Lower leg skin (tissue), 4 donors: ENCODE results near the gene TMEM132A. TPM values are rescaled to one million over a fixed set of nuclear protein-coding genes. Genes with fewer than 3 reads are reported as not detected.

Experiments used
- DNase-seq, 2 donors: peaks; one replicate each; pipeline ENCODE4 v3.0.0-alpha.2; 2019; ENCODE audit warnings: low spot score in 2 of 2
- H3K4me3 ChIP-seq: fragments of 200-600 bp; sonication (generic); 2 replicates; pipeline ENCODE4 v1.5.1; 2017; ENCODE audit warnings: mild to moderate bottlenecking, low read depth; ENCODE audit not compliant: poor library complexity, severe bottlenecking
- POLR2A ChIP-seq, 2 donors: fragments of 450-650 bp; IDR thresholded peaks; one replicate each; pipeline ENCODE4 v1.6.1; 2016 to 2017; ENCODE audit warnings: antibody characterized with exemption in 2 of 2, mild to moderate bottlenecking in 1 of 2, moderate library complexity in 1 of 2
- WGBS, 2 donors: methylation state at CpG; one replicate each; pipeline ENCODE4 v1.1.5; 2018; 5-methylcytosine and 5-hydroxymethylcytosine counted together
- intact Hi-C: fragments of 100-400 bp; cut with DNase I; formaldehyde crosslinking; loops from one replicate; pipeline ENCODE4 v1.15.0; 2023; ENCODE audit warnings: low total_unique reads
- total RNA-seq, 4 donors: library from RNA; depleted of rRNA; stranded (reverse); fragments of >200 nt; gene quantifications; one replicate each; pipeline ENCODE4 v1.1.0, GENCODE V29; 2016
- TF ChIP-seq, protein P1 (sequence below), 3 donors: fragments of 450-650 bp; IDR thresholded peaks; one replicate each; pipeline ENCODE4 v1.5.1; 2016; ENCODE audit warnings: antibody characterized with exemption in 3 of 3, mild to moderate bottlenecking in 3 of 3, moderate library complexity in 2 of 3

The TMEM132A gene
- total RNA-seq, 4 donors from 2014 or later = 2.9 to 13.7 (median 5.3) TPM

DNA sequence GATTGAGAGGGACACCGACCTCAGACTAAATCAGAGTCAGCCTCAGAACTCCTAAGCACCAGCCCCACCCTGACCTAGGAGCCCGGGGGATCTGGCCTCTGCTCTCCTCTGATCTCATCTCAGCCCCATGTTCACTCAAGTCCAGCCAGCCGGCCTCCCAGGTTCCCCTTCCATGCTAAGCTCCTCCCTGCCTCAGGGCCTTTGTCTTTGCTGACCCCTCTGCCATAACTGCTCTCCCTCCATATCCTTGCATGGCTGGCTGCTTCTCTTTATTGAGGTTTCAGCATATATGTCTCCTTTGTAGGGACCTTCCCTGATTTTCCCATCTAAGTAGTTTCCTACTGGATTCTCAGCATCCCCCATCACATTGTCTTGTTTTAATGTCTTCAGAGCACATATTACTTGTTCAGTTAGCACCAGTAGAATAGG lies 28.5 kb downstream of the TMEM132A start:
- 31 to 35% methylated on average over 3 of the region's 3 CpGs for WGBS, 2 donors
- no peak overlapping the region for H3K4me3 ChIP-seq
- intact Hi-C loops = no loop called here
- TF ChIP-seq, protein P1, sequence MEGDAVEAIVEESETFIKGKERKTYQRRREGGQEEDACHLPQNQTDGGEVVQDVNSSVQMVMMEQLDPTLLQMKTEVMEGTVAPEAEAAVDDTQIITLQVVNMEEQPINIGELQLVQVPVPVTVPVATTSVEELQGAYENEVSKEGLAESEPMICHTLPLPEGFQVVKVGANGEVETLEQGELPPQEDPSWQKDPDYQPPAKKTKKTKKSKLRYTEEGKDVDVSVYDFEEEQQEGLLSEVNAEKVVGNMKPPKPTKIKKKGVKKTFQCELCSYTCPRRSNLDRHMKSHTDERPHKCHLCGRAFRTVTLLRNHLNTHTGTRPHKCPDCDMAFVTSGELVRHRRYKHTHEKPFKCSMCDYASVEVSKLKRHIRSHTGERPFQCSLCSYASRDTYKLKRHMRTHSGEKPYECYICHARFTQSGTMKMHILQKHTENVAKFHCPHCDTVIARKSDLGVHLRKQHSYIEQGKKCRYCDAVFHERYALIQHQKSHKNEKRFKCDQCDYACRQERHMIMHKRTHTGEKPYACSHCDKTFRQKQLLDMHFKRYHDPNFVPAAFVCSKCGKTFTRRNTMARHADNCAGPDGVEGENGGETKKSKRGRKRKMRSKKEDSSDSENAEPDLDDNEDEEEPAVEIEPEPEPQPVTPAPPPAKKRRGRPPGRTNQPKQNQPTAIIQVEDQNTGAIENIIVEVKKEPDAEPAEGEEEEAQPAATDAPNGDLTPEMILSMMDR (IDR thresholded peaks at IDR 0.05) = no peak
- no peak for TF ChIP-seq POLR2A (IDR thresholded peaks at IDR 0.05)
- no peak for DNase-seq

DNA sequence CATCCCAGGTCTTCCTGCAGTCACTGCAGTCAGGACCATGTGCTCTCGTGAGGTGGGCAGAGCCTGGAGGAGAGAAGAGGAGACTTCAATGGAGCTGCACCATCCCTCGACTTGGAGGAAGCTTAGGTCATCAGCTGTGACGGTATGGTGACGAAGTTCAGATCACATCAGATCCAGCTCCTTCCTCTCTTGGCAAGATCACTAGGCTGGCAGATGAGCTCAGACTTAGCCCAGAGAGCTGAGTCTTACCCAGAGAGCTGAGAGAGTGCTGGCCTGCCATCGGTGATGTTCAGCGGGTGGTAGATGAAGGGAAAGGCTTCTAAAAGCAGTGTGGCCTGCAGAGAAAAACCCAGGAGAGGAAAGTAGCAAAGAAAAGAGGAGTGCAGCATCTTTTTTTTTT lies 29.5 kb downstream of the TMEM132A start:
- DNase-seq = no peak
- TF ChIP-seq POLR2A (IDR thresholded peaks at IDR 0.05) = no peak
- TF ChIP-seq, protein P1 (IDR thresholded peaks at IDR 0.05) = no peak
- intact Hi-C loops = no loop called here
- WGBS, 2 donors = 72 to 75% methylated on average over 6 of the region's 6 CpGs
- H3K4me3 ChIP-seq = no peak overlapping the region

DNA sequence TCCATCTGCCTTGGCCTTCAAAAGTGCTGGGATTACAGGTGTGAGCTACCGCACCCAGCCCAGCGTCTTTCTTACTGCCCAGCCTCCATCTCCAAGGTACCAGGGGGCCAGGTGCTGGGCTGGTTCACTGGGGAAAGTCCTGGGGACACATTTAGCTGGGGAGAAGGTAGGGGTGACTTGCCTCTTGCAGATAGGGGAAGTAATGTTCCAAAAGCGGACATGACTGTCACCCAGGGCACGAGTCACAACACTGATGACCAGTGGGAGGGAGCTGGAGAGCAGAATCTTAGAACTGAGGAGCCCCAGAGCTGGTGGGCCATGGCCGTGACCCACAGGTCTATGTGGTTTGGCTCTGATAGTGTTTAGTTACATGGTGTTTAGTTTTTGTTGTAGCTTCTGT lies 30.2 kb downstream of the TMEM132A start:
- DNase-seq = no peak
- no peak for TF ChIP-seq POLR2A (IDR thresholded peaks at IDR 0.05)
- intact Hi-C loops = no loop called here
- no peak overlapping the region for H3K4me3 ChIP-seq
- WGBS, 2 donors = 79 to 80% methylated on average over 5 of the region's 5 CpGs

DNA sequence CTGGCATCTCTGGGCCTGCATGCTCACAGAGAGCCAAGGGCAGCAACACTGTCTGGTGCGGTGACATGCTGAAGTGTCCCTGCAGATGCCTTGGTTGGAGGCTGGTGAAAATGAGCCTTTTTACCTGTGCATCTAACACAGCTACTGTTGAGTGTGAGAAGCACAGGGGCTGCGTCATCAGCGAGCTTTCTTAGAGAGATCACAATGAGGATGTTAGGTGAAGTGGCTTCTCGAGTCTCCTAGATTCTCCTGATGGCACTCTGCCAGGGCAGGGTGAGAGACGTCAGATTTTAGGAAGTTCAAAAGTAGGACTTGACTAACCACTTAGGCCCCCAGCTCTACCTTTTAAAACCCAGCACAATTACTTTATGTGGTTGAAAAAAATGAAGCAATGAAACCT lies 31.3 kb downstream of the TMEM132A start:
- intact Hi-C loops = no loop called here
- DNase-seq = no peak
- H3K4me3 ChIP-seq = no peak overlapping the region
- WGBS, 2 donors = 53 to 56% methylated on average over 5 of the region's 5 CpGs
- TF ChIP-seq, protein P1 (IDR thresholded peaks at IDR 0.05) = no peak
- no peak for TF ChIP-seq POLR2A (IDR thresholded peaks at IDR 0.05)

DNA sequence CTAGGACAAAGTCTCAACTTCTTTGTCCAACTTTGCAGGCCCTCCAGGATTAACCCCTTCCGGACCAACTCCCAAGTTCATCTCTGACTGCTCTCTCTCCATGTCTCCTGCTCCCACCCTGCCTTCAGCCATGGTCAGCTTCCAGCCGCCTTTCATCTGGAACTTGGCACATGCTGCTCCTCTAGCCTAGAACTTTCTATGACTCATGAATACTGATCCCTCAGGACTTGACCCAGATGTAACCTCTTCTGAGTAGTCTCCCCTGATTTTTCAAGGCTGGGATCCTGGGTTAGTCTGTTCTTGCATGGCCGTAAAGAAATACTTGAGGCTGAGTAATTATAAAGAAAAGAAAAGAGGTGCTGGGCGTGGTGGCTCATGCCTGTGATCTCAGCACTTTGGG lies 32.9 kb downstream of the TMEM132A start:
- H3K4me3 ChIP-seq = no peak overlapping the region
- 80 to 83% methylated on average over 4 of the region's 4 CpGs for WGBS, 2 donors
- no peak for DNase-seq
- TF ChIP-seq, protein P1 (IDR thresholded peaks at IDR 0.05) = no peak
- TF ChIP-seq POLR2A (IDR thresholded peaks at IDR 0.05) = no peak
- intact Hi-C loops = no loop called here

DNA sequence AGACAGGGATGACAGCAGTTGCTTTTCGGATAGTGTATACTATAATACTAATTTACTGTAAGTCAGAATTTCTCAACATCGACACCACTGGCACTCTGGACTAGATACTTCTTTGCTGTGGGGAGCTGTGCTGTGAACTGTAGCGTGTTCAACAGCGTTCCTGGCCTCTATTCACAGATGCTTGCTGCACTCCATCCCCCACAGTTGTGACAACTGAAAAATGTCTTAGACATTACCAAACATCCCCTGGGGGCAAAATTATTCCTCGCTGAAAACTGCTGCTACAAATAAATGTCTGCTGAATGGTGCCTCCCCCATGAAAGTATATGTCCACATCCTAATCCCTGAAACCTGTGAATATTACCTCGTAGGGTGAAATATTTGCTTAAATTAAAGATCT lies 35.2 kb downstream of the TMEM132A start:
- 49 to 55% methylated on average over 6 of the region's 6 CpGs for WGBS, 2 donors
- no peak overlapping the region for H3K4me3 ChIP-seq
- TF ChIP-seq, protein P1 (IDR thresholded peaks at IDR 0.05) = no peak
- no peak for TF ChIP-seq POLR2A (IDR thresholded peaks at IDR 0.05)
- DNase-seq = no peak
- intact Hi-C loops = no loop called here
